ENCODE data around the gene RASSF8.

RASSF8 gene

DNA sequence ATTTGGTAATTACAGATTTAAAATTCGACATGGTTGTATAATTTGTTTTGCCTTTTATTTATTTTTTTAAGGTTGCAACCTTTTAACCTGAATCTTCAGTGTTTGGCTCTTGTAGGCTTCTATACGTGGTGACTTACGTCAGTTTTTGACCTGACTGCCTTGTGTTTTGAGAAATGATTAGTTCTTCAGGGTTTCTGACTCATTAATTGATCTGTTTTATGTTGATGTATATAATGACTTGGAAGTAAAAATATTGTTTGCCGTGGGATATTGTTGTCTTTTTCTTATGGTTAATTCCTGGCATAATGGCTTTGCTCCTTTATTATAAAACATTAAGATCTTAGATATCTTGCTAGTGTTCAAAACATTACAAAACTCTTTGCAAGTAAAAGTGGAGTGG lies 2.5 kb downstream of the RASSF8 start:
- no peak for DNase-seq (ENCODE audit: low read depth)

DNA sequence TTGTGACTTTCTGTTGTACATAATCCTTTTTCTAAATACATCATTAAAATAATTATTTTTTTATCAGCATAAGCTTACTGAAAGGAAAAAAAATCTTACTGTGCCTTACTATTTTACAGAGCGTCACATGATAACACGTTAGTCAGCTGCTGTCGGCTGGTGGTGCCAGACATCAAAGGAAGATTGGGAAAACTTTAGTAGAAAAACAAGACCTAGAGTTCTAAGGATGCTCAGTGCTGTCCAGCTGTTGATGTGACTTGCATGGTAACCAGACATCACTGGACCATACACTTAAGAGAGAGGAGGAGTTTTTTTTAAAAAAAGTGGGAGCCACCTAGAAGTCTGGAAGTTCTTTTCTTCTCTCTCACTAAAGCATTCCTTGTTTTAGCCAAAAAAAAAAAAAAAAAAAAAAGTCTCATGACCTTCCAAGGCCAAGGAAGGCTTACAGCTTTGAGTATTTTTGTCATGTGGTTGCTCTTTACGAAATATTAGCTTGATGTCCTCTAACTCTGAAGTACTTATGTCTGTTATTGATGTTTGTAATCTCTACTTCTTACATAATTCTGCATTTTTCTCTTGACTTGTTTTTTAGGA lies 4.5 kb downstream of the RASSF8 start:
- DNase-seq (ENCODE audit: low read depth): no peak

DNA sequence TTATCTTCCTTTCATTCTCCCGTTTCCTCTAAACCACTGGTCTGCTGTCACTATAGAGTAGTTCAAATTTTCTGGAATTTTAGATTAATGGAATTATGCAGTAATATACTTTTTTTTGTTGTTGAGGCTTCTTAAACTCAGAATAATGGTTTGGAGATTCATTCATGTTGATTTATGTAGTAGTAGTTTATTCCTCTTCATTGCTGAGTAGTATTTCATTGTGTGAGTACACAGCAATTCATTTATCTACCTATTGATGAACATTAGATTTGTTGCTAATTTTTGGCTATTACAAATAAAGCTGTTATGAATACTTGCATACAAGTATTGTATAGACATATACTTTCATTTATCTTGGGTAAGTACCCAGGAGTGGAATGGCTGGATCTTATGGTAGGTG lies 7.2 kb downstream of the RASSF8 start:
- DNase-seq (ENCODE audit: low read depth): no peak

DNA sequence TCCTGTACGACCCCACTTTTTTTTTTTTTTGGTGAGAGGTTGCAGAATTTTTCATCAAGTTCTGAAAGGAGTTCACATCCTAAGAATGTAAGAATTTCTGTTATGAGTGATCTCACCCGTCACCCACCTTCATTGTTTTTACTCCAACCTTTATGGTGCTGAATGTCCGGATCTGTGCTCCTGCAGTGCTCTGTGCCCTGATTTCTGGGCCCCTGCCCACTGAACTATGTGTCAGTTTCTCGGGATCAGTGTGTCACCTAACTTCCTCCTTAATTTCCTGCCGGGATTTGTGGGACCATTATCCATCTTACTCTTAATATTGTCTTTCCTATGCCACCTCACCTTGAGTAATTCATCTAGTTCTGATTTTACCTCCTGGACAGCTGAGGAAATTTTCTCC lies 11.6 kb downstream of the RASSF8 start:
- no peak for DNase-seq (ENCODE audit: low read depth)

DNA sequence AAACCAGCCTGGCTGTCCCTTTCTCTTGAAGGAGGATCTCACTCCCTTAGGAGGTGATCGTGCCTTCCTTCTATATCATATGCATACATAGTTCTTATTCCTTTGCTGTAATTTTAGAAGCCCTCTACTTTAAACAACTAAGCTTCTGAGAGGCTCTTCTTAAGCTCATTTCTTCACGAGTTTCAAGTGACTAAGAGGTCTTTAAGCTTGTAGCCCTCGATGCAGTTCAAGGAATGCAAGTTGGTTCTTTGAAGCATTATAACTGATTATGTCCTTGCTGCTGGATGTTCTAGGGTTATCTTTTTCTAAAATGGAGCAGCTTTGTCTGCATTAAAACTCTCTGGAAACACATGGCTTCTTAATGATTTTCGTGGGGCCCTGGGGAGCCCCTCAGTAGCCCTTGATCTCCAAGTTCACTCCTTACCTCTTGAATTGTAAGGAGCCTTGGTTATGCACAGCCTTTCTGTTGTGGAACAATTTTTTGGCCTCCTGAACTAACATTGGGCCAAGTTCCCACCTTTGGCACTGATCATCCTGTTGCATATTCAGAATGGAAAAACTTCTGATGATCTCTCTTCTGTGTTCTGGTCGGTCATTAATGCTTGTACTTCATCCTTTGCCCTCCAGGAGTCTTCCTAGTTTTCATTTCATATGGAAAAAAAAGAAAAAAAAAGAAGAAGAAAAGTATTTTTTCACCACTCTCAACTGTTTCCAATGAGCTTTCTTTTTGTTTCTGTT lies 12.6 kb downstream of the RASSF8 start:
- no peak for DNase-seq (ENCODE audit: low read depth)

DNA sequence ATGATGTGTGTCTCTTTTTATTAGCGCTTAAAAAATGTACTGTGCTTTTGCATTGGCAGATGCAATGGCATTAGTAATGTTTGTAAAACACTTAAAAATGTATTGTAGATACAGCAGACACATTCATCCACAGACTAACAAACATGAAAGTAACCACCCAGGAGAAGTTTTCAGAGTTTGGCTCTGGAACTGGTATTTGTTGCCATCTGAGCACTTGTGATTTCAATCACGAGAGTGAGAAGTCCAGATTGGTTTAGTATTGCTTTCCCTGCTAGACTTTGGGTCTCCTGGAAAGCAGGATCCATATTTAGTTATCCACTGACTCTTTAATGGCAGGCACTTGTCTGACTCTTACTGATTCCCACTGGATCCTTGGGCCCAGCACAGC lies 13.2 kb downstream of the RASSF8 start:
- DNase-seq (ENCODE audit: low read depth): no peak

DNA sequence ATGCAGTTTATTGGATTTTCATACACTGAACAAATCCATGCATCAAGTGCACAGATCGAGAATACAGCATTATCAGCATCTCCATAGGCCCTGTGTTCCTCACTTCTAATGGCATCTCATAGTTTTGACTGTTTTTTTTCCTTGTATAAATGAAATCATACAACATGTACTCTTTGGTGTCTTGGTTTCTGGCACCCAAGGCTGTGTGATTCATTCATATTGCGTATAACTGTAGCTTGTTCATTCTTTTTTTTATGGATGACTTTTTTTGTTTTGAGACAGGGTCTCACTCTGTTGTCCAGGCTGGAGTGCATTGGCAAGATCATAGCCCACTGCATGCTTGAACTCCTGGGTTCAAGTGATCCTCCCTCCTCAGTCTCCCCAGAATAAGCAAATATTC lies 14.3 kb downstream of the RASSF8 start:
- DNase-seq (ENCODE audit: low read depth): no peak

DNA sequence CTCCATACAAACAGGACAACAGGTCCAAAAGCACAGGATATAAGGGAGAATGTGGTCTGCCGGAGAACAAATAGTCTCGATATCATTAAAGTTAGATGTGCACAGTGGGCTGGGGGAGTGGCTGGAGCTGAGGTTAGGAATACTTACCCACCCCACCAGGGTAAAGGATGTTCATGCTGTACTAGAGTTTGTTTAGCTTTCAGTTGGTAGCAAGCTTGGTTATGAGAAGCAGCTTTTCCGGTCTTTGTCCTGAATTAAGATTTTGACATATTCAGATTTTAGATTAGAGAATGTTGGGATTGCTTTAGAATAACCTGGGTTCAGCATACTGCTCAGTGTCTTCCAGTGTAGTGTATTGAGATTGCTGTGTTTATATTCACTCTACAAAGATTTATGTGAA lies 16.7 kb downstream of the RASSF8 start:
- no peak for DNase-seq (ENCODE audit: low read depth)

DNA sequence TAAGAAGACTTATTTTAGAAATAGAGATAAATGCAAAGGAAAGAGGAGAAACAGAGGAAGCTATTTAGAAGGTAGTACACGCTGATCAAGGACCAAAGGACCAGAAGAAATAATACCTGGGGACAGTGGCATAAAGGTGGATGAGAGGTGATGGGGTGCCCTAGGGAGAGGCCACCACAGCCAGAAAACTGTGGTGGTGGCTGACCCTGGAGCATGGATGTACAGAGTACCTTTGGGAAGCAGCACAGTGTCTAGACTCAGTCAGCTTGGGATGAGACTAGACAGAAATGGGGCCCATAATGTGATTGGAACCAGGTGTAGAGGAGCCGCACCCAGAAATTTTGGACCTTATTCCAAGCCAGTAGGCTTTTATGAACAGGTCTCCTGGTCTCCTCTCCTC lies 17.2 kb downstream of the RASSF8 start:
- DNase-seq (ENCODE audit: low read depth): no peak

DNA sequence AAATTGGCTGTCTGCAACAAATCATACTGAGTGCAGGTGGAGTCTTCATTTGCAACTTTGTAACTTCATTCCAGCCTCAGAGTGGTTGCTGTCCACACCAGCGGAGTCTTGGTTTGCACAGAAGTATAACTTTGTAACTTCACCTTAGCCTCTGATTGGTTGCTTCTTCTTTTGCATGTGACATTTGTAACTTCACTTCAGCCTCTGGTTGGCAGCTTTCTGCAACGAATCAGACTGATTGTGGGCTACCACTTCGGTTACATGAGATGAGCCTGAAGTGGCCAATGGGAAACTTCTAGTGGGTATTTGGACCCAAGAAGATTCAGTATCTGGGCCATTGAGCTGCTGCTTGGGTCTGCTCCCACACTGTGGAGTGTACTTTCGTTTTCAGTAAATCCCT lies 17.8 kb downstream of the RASSF8 start:
- no peak for DNase-seq (ENCODE audit: low read depth)

DNA sequence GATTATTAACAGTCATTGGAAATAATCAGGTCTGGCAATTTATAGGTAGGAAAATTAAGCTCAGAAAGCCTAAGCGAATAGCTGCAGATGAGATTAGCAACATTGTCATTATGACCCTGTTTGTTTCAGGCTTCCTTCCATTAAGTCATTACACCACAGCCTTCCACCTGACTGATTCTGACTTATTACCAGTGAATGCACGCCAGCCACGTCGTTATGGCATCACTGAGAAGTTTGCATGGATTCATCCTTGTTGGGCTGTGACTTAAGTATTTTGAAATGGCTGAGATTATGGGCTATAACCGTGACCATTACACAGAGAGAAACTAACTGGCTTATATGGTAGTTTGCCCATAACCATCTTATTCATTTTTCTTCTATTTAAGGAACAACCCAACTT lies 18.6 kb downstream of the RASSF8 start:
- no peak for DNase-seq (ENCODE audit: low read depth)

DNA sequence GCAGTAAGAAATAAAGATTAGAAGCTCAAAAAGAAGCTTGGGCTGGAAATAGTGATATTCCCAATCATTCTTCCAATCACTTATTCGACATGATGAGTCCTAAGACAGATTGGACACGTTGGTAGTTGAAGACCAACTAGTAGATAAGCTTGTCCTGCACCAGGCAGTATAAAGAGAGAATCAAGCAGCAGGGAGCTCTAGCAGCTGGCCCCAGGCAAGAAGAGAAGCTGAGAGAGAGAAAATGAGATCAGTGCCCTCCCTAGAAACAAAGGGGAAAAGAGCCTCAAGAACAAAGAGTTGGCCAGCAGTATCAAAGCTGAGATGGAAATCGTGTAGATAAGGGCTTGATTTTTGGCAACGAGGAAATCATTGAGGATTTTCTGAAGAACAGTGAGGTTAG lies 20.6 kb downstream of the RASSF8 start:
- DNase-seq (ENCODE audit: low read depth): no peak

DNA sequence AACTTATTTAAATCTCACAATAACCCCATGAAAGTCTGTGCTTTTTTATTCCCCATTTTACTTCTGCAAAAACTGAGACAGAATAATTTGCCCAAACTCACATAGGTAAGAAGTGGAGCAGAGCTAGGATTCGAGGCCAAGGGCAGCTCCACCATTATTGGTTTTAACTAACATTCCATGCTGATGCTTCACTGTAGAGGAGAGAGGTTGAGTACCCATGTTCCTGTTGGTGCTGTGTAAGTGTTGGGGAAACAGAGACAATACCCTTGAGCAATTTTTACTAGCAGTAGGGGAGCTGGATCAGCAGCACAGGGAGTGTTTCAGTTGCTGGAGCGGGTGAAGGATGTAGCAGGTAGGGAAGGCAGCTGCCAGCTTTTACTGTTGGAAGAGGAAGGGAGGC lies 21.1 kb downstream of the RASSF8 start:
- no peak for DNase-seq (ENCODE audit: low read depth)

DNA sequence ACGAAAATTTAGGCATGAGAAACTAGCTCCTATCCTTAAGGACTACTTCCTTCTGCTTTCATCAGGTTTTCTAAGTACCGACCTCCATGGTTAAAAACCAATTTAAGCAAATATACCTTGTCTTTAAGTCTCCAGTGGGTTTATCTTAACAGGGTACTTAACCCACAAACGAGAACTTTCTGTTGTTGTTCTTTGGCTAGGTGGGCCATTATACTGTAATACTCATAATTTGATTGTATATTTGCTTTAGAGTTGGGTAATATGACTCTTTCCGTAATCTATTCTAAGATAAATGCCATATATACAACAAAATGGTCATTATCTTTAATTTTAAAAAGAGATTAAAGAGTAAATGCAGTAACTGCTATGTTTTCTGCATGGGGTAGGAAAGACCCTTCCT lies 21.6 kb downstream of the RASSF8 start:
- no peak for DNase-seq (ENCODE audit: low read depth)

DNA sequence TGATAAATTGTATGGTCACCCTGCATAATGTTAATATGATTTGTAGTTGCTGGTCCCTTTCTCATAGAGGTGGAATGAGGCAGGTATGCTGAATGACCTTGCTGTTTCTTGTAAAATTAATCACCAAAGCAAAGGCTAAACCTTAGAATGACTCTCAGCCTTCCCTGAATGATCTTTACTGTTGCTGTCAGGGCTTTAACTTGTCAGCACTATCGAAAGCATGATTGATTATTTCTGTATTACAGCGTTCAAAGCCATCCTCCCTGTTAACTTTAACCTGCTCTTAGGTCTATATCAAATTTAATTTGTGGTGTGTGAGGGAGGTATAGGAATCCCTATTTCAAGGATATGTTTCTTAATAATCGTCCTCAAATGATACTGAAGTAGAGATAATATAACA lies 23.1 kb downstream of the RASSF8 start:
- no peak for DNase-seq (ENCODE audit: low read depth)

DNA sequence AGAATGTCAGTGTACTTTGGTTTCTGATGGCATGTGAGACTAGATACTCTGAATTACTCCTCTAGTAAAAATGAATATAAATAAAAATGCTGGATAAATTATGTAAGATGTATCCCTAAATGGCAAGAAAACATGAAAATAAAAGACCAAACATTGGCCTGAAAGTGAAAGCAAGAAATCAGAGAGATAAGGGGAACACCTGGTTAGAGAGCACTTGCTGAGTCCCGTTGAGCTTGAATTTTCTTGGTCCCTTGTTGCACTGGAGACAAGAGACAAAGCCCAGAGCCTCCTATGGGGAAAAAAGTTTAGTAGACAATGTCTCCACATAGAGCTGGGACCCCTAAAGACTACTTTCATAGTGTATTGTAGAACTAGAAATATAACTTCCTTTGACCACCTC lies 23.9 kb downstream of the RASSF8 start:
- DNase-seq (ENCODE audit: low read depth): no peak

DNA sequence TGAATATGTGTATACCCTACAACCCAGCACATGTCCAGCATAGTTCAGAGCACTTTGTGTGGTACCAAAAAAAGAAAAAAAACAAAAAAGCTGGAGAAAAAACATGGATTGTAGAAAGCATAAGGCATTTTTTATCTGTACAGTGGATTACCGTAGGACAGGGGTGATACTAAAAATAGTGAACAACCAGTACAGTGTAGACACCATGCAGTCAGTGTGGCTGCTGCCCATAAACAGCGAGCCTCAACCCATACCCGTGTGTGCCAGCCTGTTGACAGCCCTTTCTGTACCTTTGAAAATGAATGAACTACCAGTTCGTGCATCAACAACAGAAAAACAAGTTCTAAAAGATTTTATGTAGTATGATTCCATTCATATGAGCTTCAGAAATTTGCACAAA lies 25.1 kb downstream of the RASSF8 start:
- DNase-seq (ENCODE audit: low read depth): no peak

DNA sequence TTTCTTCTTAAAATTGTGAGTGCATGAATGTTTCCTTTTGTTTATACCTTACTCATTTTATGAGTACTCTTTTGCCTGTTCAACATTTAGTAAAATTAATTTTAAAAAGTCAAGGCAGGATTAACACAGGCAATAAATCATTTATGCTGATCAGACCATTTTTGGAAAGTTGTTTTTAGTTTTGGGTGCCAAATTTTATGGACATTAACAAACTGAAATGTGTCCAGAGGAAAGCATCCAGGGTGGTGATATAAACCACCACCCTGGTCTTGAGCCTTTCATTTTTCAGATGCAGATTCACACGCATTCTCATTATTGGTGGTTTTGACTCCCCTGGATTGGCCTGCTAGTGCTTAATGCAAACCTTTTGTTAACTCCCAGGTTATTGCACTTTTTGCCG lies 26.3 kb downstream of the RASSF8 start:
- DNase-seq (ENCODE audit: low read depth): no peak

DNA sequence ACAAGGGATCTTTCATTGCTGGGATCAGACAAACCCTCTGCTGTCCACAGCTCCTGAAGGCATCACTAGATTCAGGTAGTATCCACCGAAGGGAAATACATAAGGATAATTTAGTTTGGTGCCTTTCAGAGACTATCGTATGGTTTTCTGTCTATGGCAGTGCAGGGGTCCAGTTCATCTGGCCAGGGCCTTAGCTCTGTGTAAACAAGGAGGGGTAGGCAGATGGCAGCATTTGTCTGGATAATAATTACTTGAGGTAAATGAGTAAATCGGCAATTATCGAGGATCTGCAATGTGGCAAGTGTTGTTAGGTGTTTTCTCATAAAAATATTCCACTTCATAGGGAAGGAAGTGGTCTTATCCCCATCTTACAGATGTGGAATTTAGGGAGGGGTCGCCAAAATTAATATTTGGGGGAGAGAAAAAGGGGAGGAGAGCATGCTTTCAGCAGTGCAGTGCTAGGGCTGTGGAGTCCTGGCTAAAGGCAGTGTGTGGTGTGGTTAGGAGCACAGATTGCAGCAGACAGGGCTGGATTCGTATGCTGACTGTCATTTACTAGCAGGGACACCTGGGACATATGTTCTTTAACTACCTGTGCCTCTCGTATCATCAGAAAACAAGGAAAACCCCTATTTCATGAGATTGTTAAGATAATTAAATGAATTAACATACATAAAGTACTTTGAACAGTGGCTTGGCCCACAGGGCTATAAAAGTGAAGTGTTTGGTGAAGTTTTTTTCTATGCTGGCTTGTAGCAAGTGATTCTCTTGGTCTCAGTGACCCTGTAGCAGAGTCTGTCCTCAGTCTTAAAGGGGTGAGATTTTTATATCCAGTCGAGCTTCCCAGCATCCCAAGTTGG lies 27.1 kb downstream of the RASSF8 start:
- no peak for DNase-seq (ENCODE audit: low read depth)

DNA sequence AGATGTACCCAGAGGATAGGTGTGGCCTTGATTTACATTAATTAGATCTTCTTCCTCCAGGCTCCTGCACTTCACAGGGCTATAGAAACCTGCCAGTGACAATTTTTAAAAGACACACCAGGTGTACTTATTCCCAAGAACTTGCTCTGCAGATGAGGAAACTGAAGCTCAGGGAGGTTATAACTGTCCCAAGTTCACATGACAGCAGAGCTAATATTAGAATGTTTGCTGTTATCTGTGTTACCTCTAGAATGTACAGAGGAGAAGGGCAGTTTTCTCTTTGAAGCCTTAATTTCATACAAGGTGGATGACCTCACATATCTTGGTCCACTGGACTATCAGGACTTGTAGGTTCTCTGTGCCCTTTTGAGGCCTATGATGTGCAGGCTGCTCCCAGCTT lies 27.7 kb downstream of the RASSF8 start:
- DNase-seq (ENCODE audit: low read depth): no peak

DNA sequence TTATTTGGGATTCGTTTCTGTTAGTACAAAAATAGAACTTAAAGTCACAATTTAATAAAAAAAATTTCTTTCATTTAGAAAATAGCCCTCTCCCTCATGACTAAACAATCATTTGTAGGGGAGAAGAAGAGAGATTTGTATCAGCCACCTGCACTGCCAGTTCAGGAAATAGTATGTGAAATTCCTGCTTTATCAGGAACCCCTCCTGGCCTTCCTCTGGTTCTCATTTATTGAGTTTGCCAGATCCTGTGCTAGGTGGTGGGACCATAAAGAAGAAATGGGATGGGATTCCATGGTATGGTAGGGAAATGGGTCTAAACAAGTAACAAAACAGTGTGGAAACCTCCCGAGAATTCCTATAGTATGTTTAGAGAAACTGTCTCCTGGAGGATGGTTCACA lies 30.0 kb downstream of the RASSF8 start:
- no peak for DNase-seq (ENCODE audit: low read depth)

DNA sequence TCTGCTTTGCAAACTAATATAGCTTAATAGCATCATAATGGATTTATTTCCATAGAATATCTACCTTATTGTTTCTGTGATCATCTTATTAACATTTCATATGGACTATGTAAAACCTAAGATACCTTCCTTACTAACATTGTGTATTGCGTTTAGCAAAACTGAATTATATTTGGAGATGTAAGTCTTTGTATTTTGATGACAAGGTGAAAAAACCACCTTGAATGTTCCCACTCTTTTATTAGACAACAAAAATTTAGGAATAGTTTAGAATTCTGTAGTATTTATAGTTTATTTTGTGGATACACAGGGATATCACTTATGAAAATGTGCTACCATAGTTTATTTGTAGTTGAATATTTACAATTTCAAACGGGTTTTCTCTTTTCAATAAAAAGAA lies 32.0 kb downstream of the RASSF8 start:
- no peak for DNase-seq (ENCODE audit: low read depth)

DNA sequence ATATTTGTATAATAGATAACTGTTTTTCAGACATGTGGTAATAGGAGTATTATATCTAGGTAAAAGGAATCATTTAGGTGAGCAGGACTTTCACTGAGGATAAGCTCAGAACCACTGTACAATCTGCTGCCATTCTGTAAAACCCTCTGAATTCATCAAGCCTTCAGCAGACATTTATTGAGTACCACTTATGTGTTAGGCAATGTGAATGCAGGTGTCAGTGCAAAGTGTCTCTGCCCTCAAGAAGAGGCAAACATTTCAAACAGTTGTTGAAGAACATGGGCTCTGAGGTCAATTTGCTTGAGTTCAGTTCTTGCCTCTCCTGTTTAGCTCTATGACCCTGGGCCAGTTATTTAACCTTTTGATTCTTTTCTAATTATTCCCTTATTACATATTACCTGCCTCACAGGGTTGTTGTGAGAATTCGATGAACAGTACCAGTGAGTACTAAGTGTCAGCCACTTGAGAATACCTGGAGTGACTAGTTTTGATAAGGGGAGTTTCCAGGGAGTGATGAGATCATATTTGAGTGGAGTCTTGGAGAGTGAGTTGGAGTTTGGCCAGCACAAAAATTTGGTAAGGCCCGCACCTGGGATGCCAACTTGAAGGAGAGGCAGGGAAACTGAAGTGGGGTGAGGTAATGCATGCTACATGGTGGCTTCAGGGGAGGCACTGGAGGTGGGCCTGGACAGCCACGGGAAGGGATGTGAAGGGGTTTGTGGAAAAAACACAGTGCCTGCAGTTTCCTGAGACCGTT lies 33.7 kb downstream of the RASSF8 start:
- no peak for DNase-seq (ENCODE audit: low read depth)

Data from stimulated activated CD8-positive, alpha-beta memory T cell treated with anti-CD3 and anti-CD28 coated beads, Interleukin-12 subunit alpha, Interleukin-12 subunit beta, amount 100 ng/mL, for 1 hour (primary cell).